HG03175 (cell line): ENCODE measurements around the gene SLC25A40.
A peak's percentile ranks its signal among the peaks of the same experiment; 100 is the strongest.
"Not testable (repeated sequence)": the region's sequence is repeated elsewhere in the genome, so short reads cannot be mapped to it uniquely, and the experiment has no call there.

Experiments
- ATAC-seq: cut with Tn5 transposase; IDR thresholded peaks from one replicate; pipeline ENCODE4 v1.9.1; 2021; ENCODE audit warnings: mild to moderate bottlenecking, moderate library complexity; ENCODE audit not compliant: unreplicated experiment

Gene SLC25A40

DNA sequence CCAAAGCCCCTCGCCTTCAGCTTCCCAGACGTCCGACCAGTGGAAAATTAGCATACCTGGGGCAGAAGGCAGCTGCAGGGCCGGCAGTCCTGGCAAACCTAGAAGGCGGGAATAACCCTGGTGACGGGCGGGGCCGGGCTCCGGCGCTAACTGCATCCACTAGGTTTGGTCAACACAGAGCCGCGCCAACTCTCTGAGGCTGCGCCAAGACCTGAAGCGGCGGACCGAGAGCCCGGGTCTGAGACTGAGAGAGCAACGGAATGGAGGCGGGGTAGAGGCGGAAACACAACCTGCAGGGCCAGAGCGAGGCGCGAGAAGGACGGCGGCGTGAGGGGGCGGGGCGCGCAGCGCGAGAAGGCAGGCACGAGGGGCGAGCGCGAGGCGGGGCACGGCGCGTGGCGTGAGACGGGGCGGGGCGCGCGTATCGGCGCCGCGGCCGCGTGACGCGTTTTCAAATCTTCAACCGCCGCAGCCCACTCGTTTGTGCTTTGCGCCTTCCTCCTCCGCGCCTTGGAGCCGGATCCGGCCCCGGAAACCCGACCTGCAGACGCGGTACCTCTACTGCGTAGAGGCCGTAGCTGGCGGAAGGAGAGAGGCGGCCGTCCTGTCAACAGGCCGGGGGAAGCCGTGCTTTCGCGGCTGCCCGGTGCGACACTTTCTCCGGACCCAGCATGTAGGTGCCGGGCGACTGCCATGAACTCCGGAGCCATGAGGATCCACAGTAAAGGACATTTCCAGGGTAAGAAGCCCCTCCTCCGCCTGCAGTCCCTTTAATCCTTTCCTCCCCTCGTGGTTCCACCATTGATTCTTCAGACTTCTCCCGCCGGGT lies at the start of gene SLC25A40, which contains the start of gene DBF4:
Gene SLC25A40 (minus strand): TSS at position 321 of the 829 bp plus-strand sequence. CDS start 17,633 bp downstream, outside the sequence.
Gene DBF4 (plus strand): TSS at position 454 of the 829 bp plus-strand sequence. CDS start 240 bp downstream, at position 694.
- ATAC-seq, result peak; percentile 86

DNA sequence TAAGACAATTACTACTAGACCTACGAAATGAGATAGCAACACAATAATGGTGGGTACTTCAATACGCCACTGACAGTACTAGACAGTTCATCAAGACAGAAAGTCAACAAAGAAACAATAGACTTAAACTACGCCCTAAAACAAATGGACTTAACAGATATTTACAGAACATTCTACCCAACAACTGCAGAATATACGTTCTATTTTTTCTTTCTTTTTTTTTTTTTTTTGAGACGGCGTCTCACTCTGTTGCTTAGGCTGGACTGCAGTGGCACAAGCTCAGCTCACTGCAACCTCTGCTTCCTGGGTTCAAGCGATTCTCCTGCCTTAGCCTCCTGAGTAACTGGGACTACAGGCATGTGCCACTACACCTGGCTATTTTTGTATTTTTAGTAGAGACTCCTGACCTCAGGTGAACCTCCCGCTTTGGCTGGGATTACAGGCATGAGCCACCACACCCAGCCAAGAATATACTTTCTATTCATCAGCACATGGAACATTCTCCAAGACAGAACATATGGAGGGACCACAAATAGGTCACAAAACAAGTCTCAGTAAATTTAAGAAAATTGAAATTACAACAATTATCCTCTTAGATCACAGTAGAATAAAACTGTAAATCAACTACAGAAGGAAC lies 46.7 kb upstream of the SLC25A40 start:
- ATAC-seq, result not testable (repeated sequence)

DNA sequence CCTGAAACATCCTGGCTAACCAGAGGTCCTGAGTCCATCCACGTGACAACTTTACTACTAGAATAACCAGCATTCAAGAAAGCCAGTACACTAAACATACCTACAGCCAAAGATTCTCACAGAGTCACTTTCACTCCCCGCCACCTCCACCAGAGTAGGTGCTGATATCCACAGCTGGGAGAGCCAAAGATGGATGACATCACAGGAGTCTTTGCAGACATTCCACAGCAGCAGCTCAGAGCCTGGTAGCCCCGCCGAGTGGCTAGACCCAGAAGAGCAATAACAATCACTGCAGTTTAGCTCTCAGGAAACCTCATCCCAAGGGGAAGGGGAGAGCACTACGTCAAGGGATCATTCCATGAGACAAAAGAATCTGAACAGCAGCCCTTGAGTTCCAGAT lies 44.4 kb upstream of the SLC25A40 start:
- no peak for ATAC-seq

DNA sequence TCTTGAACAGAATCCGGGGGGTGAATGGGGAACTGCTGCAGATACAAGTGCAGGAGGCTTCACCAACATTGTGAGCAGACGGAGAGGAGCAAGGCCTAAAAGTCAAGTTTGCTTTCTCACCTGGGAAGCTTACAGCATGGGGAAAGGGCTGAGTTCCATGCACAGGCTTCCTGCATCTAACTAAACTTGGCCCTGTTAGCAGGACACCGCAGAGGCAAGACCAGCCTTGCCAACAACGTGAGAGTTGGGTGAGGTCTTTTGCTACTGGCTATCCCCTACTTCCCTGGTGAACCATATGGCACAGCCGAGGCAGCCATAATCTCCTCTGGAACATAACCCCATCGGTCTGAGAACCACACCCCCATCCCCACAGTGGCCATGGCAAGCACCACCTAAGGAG lies 43.7 kb upstream of the SLC25A40 start:
- ATAC-seq, result no peak

- ATAC-seq, result no peak
These were observed 42.6 kb upstream of the SLC25A40 start for GRCh38 chr7:87918740-87919139.

DNA sequence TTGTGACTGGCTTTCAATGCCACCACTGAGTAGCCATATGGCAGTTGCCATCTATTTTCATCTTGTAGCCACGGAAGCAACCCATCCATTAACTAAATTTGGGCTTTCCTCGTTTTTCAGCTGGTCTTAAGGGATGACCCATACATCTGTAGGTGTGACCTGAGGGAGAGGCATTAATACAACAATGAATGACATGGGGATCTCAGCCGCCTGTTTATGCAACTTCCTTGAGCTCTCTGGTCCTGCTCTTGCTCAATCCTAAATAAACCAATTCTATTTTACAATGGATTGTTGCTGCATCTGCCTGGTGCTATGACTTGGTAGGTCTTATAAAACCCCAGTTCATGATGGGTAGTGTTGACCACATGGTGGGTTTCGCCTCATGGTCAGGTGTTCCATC lies 36.0 kb upstream of the SLC25A40 start:
- no peak for ATAC-seq

DNA sequence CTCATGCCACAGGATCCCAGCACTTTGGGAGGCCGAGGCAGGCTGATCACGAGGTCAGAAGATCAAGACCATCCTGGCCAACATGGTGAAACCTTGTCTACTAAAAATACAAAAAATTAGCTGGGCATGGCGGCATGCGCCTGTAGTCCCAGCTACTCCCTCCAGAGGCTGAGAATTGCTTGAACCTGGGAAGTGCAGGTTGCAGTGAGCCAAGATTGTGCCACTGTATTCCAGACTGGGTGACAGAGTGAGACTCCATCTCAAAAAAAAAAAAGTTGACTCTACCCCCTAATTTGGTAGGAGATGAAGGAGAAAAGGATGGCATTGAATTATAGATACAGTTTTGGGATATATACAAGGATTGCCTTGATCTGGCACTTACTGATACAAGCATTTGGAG lies 32.7 kb upstream of the SLC25A40 start:
- not testable (repeated sequence) for ATAC-seq

- not testable (repeated sequence) for ATAC-seq
These were observed 31.2 kb upstream of the SLC25A40 start for GRCh38 chr7:87907136-87907906.

DNA sequence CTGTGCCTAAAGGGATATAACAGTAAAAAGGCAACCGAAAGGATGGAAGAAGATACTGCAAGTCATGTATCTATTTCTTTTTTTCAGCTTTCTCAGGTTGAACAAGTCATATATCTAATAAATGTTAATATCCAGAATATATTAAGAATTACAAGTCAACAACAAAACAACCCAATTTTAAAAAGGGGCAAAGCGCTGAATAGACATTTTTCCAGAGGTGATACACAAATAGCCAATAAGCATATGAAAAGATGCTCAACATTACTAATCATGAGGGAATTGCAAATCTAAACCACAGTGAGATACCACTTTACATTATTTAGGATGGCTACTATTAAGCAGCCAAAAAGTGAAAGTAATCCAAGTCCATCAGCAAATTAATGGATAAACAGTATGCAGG lies 23.1 kb upstream of the SLC25A40 start:
- no peak for ATAC-seq

- ATAC-seq, result no peak
These were observed 19.2 kb upstream of the SLC25A40 start for GRCh38 chr7:87895363-87895762.

DNA sequence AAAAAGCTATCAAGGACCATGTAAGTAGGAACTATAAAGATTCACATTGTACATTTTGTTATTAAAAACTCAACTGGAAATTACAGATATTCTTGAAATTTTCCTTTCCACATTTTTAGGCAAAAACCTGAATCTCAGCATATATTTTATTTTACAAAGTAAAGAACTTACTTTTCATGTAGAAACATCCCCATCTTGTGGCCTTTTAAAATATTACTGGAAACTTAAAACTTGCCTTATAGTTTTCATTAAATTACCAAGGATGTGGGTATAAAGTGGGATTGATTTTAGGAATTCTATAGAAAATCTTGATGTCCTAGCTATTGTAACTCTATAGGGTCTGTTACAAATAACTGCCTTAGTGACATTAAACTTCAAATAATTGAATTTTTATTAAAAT lies 10.7 kb upstream of the SLC25A40 start:
- no peak for ATAC-seq

DNA sequence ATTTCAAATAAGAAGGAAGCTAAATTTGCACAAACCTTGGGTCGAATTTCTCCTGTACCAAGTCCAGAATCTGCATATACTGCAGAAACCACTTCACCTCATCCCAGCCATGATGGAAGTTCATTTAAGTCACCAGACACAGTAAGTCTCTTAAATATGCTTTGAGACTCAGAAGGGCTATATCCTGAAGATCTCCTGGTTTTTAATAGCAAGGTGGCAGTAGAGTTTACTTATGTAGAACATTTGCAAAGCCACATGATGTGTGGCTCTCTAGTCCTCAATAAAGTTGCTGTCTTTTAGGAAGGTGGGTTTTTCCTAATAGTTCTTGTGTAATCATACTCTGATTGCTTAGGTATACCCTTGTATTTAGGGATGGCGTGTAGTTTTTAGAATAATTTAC lies 8.9 kb upstream of the SLC25A40 start:
- no peak for ATAC-seq

- ATAC-seq, result peak; percentile 46
These were observed 6.2 kb upstream of the SLC25A40 start for GRCh38 chr7:87882151-87882937.

DNA sequence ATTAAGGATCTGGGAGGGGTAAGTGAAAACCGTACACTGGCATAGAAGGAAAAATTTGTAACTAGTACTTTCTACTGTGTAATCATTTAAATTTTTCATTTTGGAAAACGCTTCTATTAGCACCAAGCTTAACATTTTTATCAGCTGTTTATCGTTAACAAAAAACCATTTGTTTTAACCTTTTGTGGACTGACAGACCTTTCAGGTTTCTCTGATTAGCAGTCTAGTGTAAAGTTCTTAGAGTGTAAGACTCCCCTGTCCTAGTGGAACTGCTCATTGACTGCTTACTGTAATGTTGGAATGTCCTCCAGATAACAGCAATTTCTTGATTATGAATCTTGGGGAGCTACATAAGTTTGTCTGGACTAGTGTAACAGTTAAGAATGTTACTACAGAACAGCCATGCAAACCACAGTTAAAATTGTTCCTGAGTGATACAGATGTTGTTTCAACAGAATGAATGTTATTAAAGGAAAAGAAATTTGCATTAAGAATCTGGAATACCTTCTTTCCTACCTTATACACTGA lies 2.1 kb upstream of the SLC25A40 start:
- no peak for ATAC-seq

GRCh38 chr7:87877366-87878040 lies 1.3 kb upstream of the SLC25A40 start:
- no peak for ATAC-seq

DNA sequence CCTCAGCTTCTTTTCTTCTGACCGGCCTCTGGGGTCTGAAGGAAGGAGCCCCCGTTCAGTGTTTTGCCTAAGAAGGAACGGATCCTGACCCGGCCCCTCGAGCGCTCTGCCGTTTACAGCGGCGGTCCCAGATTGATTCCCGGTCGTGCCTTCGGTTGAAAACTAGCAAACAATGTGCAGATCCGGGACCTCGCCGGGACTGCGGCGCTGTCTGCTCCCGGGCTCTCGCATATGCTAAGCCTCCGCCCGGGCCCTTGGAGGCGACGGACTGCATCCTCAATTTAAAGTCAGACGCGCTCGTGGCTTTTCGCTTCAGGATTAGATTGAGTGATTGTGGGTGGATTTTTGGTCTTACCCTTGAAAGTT lies 692 bp upstream of the SLC25A40 start:
- no peak for ATAC-seq

DNA sequence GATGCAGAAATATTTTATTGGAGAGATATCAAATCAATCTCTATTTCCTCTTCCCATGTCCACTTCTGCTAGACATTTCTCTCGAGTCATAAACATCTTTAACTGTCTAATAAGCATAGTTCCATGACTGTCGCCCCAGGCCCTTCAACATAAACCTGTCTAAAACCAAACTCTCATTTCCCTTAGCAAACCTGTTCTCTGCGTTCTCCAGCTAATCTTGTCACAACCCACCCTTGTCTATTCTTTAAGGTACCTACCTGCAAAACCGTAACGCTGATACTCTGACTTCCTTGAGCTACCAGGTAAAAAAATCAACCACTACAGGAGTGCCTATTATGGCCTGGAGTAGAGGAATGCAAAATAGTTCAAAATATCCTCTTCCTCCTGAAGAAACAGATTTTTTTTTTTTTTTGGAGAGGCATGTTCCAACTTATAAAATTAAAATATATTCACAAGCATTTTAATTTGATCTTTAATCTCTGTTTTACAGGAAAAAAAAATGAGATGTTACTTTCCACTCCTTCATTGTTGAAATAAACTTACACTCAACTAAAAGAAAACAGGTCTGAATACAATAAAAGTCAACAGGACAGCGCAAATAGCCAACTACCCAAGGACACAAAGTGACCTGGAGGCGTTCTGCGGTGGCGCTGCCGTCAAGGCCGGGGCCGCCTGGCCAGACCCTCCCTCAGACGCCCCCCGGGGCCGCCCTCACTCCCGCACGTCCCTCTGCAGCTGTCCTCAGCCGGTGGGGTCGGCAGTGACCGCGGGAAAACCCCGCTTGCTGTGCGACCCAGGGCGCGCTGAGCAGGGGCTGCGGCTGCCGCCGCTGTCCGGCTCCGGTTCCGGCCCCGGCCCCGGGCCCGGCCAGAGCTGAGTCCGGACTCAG lies 765 bp downstream of the SLC25A40 start:
- ATAC-seq, result peak; percentile 10

DNA sequence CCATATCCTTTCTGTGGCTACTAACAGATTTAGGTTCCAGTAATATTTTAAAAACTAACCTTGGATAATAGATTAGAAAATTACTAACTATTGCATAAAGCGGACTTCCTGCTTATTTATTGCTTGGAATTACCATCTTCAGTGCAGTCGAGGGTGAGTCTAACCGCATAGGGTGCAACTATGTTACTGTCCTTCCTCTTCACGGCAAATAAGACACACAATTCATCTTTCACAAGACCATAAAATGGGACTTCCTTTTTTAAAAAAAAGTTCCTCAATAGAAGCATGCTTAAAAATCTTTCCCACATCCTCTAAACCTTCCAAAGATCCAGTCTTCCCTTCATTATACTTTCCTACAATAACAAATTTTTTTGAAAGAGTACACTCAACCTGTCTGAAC lies 2.1 kb downstream of the SLC25A40 start:
- no peak for ATAC-seq

DNA sequence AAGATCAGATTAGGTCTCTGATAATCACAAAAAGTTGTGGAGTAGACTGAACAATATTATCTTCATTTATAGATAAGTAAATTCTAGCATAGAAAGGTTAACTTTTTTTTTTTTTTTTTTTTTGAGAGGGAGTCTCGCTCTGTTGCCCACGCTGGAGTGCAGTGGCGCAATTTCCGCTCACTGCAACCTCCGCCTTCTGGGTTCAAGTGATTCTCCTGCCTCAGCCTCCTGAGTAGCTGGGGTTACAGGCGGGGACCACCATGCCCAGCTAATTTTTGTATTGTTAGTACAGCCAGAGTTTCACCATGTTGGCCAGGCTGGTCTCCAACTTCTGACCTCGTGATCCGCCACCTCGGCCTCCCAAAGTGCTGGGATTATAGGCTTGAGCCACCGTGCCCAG lies 2.8 kb downstream of the SLC25A40 start:
- ATAC-seq, result not testable (repeated sequence)
